Ishikawa (cell line): ENCODE data around the gene YPEL2.

ENCODE experiments used
- CEBPB ChIP-seq: IDR thresholded peaks from 2 replicates; pipeline ENCODE4 v1.6.1; 2012
- CREB1 ChIP-seq: IDR thresholded peaks from 2 replicates; pipeline ENCODE4 v1.6.1; 2012; ENCODE audit warnings: low read depth
- EGR1 ChIP-seq: IDR thresholded peaks from 2 replicates; pipeline ENCODE4 v1.6.1; 2012
- EP300 ChIP-seq: IDR thresholded peaks from 2 replicates; pipeline ENCODE4 v1.6.1; 2012; ENCODE audit warnings: borderline replicate concordance
- FOXM1 ChIP-seq: IDR thresholded peaks from 2 replicates; pipeline ENCODE4 v1.6.1; 2012; ENCODE audit warnings: low read depth, borderline replicate concordance
- NFIC ChIP-seq: IDR thresholded peaks from 2 replicates; pipeline ENCODE4 v1.6.1; 2012
- RAD21 ChIP-seq: IDR thresholded peaks from 2 replicates; pipeline ENCODE4 v1.6.1; 2012; ENCODE audit warnings: low read depth
- TAF1 ChIP-seq: IDR thresholded peaks from 2 replicates; pipeline ENCODE4 v1.6.1; 2012; ENCODE audit warnings: low read depth, mild to moderate bottlenecking
- TCF12 ChIP-seq: IDR thresholded peaks from 2 replicates; pipeline ENCODE4 v1.6.1; 2012; ENCODE audit warnings: low read depth
- TEAD4 ChIP-seq: IDR thresholded peaks from 2 replicates; pipeline ENCODE4 v1.6.1; 2012
- YY1 ChIP-seq: IDR thresholded peaks from 2 replicates; pipeline ENCODE4 v1.6.1; 2012; ENCODE audit warnings: low read depth
- ZBTB7A ChIP-seq: IDR thresholded peaks from 2 replicates; pipeline ENCODE4 v1.6.1; 2012; ENCODE audit warnings: low read depth
- TF ChIP-seq, protein P1 (sequence below): IDR thresholded peaks from 2 replicates; pipeline ENCODE4 v1.6.1; 2012; ENCODE audit warnings: low read depth, mild to moderate bottlenecking
- TF ChIP-seq, protein P2 (sequence below): IDR thresholded peaks from 2 replicates; pipeline ENCODE4 v1.6.1; 2012
- TF ChIP-seq, protein P3 (sequence below): IDR thresholded peaks from 2 replicates; pipeline ENCODE4 v1.6.1; 2012

The YPEL2 gene

DNA sequence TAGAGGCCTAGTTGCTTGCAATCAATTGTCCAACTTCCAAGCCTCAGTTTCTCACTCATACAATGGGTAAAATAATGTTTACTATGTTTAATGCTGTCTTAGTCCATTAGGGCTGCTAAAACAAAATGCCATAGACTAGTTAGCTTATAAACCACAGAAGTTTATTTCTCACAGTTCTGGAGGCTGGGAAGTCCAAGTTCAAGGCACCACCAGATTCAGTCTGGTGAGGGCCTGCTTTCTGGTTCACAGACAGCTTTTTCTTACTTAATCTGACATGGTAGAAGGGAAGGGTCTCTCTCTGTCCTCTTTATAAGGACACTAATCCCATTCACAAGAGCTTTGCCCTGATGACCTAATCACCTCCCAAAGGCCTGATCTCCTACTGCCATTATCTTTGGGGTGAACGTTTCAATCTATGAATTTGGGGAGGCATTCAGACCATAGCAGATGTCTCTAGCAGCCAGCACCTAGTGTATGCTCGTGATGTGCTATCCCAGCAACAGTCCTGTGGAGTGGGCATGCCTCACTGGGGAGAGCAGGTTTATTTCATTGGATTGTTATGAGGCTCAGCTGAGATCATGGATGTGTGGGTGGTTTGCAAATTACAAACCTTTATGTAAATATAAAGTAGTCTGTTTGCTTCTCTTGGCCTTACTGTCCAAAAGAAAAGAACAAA lies 25.2 kb downstream of the YPEL2 start:
- no peak for TF ChIP-seq CREB1
- TF ChIP-seq EGR1, result no peak
- TF ChIP-seq CEBPB, result no peak
- TF ChIP-seq NFIC, result no peak
- TF ChIP-seq EP300, result no peak
- no peak for TF ChIP-seq YY1
- no peak for TF ChIP-seq RAD21
- TF ChIP-seq, protein P1, sequence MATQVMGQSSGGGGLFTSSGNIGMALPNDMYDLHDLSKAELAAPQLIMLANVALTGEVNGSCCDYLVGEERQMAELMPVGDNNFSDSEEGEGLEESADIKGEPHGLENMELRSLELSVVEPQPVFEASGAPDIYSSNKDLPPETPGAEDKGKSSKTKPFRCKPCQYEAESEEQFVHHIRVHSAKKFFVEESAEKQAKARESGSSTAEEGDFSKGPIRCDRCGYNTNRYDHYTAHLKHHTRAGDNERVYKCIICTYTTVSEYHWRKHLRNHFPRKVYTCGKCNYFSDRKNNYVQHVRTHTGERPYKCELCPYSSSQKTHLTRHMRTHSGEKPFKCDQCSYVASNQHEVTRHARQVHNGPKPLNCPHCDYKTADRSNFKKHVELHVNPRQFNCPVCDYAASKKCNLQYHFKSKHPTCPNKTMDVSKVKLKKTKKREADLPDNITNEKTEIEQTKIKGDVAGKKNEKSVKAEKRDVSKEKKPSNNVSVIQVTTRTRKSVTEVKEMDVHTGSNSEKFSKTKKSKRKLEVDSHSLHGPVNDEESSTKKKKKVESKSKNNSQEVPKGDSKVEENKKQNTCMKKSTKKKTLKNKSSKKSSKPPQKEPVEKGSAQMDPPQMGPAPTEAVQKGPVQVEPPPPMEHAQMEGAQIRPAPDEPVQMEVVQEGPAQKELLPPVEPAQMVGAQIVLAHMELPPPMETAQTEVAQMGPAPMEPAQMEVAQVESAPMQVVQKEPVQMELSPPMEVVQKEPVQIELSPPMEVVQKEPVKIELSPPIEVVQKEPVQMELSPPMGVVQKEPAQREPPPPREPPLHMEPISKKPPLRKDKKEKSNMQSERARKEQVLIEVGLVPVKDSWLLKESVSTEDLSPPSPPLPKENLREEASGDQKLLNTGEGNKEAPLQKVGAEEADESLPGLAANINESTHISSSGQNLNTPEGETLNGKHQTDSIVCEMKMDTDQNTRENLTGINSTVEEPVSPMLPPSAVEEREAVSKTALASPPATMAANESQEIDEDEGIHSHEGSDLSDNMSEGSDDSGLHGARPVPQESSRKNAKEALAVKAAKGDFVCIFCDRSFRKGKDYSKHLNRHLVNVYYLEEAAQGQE, result no peak
- no peak for TF ChIP-seq TAF1
- TF ChIP-seq TEAD4, result no peak

DNA sequence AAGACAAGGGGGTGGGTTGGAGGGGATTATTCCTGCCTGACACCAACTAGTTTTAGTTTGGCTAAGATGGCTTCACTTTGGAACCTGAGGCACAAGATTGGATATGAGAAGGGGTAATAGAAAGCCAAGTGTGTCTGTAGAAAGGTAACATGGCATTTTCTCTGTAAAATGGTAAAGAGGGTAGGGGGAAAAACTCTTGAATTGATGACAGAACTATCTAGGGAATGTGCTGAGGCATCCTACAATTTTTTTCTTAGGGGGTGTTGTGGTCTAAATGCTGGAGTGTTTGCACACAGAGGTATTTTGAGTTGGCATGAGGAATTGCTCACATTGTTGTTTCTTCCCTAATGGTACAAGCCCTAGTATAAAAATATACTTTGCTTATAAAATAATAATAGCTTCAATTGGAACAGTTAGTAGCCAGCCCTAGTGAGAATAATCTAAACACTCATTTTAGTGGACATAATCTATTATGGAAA lies 25.8 kb downstream of the YPEL2 start:
- TF ChIP-seq NFIC (no peak), ZBTB7A (no peak), EP300 (no peak), FOXM1 (no peak), CREB1 (no peak)
- TF ChIP-seq, protein P2, sequence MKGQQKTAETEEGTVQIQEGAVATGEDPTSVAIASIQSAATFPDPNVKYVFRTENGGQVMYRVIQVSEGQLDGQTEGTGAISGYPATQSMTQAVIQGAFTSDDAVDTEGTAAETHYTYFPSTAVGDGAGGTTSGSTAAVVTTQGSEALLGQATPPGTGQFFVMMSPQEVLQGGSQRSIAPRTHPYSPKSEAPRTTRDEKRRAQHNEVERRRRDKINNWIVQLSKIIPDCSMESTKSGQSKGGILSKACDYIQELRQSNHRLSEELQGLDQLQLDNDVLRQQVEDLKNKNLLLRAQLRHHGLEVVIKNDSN, result no peak
- TF ChIP-seq, protein P1, result no peak

DNA sequence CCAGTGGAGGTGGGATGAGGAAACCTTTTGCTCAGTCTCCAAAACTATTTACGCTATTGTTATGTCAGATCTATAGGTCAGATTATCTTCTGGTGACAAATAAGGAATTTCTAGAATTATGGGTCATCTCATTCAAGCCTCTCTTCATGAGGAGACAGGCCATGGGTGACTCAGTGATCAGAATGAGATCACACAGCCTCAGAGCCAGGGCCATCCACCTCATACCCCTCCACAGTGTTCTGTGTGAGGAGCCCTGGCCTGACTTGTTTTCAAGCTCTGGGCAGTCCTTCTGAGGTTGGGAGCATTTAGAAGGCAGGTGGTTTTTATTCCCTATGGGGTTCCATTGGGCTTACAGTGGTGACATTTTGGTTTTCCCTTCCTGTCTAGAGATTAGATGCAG lies 26.5 kb downstream of the YPEL2 start:
- TF ChIP-seq ZBTB7A, result no peak
- TF ChIP-seq TCF12, result no peak
- TF ChIP-seq NFIC, result no peak
- no peak for TF ChIP-seq RAD21
- TF ChIP-seq CREB1, result no peak
- no peak for TF ChIP-seq TAF1
- TF ChIP-seq, protein P2, result no peak
- TF ChIP-seq YY1, result no peak
- TF ChIP-seq TEAD4, result no peak
- TF ChIP-seq, protein P3, sequence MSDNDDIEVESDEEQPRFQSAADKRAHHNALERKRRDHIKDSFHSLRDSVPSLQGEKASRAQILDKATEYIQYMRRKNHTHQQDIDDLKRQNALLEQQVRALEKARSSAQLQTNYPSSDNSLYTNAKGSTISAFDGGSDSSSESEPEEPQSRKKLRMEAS, result no peak
- TF ChIP-seq EP300, result no peak
- TF ChIP-seq EGR1, result no peak
- TF ChIP-seq, protein P1, result no peak
- TF ChIP-seq FOXM1, result no peak
- no peak for TF ChIP-seq CEBPB

DNA sequence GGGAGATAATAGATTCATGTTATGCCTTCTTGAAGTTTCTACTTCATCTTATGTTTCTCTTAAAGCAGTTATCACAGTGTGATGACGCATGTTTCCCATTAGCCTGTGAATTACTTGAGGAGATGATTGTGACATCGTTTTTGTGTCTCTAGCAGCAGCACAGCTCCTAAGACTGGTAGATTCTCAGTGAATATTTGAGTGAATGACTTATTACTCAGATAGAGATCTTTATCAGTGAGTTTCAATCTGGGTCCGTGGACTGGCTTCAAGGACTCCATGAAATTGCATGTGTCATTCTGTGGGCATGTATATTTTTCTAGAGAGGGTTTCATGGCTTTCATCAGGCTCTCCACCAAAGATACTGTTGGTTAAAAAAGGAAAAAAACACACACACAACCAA lies 29.9 kb downstream of the YPEL2 start:
- TF ChIP-seq, protein P3, result no peak
- TF ChIP-seq YY1 (no peak), EGR1 (no peak), FOXM1 (no peak), NFIC (no peak), CREB1 (no peak), CEBPB (no peak)
- TF ChIP-seq, protein P2, result no peak
